Nephron (organoid): Measurements from ENCODE around the gene MPHOSPH10.
"Not testable (repeated sequence)": the region's sequence is repeated elsewhere in the genome, so short reads cannot be mapped to it uniquely, and the experiment has no call there.

Experiments
- H3K27ac Mint-ChIP-seq, 3 experiments: 2 replicates each; pipeline ENCODE4 v1.8.0; 2020; ENCODE audit warnings: mixed read lengths in 3 of 3, mild to moderate bottlenecking in 2 of 3, moderate library complexity in 1 of 3
- H3K27me3 Mint-ChIP-seq: 2 replicates; pipeline ENCODE4 v1.8.0; 2021; ENCODE audit warnings: low read depth, mild to moderate bottlenecking, moderate library complexity, mixed read lengths
- H3K36me3 Mint-ChIP-seq: 2 replicates; pipeline ENCODE4 v1.8.0; 2020; ENCODE audit warnings: low read depth, mixed read lengths
- H3K4me1 Mint-ChIP-seq: 2 replicates; pipeline ENCODE4 v1.8.0; 2020; ENCODE audit warnings: mixed read lengths
- H3K4me3 Mint-ChIP-seq, 3 experiments: 2 replicates each; pipeline ENCODE4 v1.8.0; 2020; ENCODE audit warnings: mild to moderate bottlenecking in 3 of 3, mixed read lengths in 3 of 3, moderate library complexity in 2 of 3
- H3K9me3 Mint-ChIP-seq: 2 replicates; pipeline ENCODE4 v1.8.0; 2020; ENCODE audit warnings: mixed read lengths
- CTCF ChIP-seq, 3 experiments: fragments of 200-600 bp; sonication (generic); IDR thresholded peaks; one replicate each; pipeline ENCODE4 v1.5.0; 2021; ENCODE audit warnings: antibody characterized with exemption in 3 of 3; ENCODE audit not compliant: unreplicated experiment in 3 of 3

MPHOSPH10 gene, protein sequence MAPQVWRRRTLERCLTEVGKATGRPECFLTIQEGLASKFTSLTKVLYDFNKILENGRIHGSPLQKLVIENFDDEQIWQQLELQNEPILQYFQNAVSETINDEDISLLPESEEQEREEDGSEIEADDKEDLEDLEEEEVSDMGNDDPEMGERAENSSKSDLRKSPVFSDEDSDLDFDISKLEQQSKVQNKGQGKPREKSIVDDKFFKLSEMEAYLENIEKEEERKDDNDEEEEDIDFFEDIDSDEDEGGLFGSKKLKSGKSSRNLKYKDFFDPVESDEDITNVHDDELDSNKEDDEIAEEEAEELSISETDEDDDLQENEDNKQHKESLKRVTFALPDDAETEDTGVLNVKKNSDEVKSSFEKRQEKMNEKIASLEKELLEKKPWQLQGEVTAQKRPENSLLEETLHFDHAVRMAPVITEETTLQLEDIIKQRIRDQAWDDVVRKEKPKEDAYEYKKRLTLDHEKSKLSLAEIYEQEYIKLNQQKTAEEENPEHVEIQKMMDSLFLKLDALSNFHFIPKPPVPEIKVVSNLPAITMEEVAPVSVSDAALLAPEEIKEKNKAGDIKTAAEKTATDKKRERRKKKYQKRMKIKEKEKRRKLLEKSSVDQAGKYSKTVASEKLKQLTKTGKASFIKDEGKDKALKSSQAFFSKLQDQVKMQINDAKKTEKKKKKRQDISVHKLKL

GRCh38 chr2:71130152-71130904 is at the start of gene MPHOSPH10, which contains the start of gene MCEE:
Gene MPHOSPH10, plus strand, starts transcription at chr2:71130634. Its CDS starts 32 bp downstream, at chr2:71130666.
Gene MCEE, minus strand, starts transcription at chr2:71130229. Its CDS starts 10 bp downstream, at chr2:71130219.
- no peak for TF ChIP-seq CTCF (IDR thresholded peaks at IDR 0.05; ENCODE audit: unreplicated experiment in 3 of 3)
- H3K36me3 Mint-ChIP-seq: peaks cover 14% of the 10 kb centered on the region
- no peak within 1 kb of the TSS for H3K27ac Mint-ChIP-seq

GRCh38 chr2:71082402-71083252 is 47.8 kb upstream of the MPHOSPH10 start:
- no peak overlapping the region for H3K4me3 Mint-ChIP-seq
- H3K4me1 Mint-ChIP-seq: peaks cover 10% of the 10 kb centered on the region
- no peaks in the 10 kb centered on the region for H3K9me3 Mint-ChIP-seq
- H3K27me3 Mint-ChIP-seq: peaks cover 22% of the 10 kb centered on the region
- no peak overlapping the region for H3K27ac Mint-ChIP-seq
- no peak for TF ChIP-seq CTCF (IDR thresholded peaks at IDR 0.05; ENCODE audit: unreplicated experiment in 3 of 3)
- H3K36me3 Mint-ChIP-seq: peaks cover 11% of the 10 kb centered on the region

More at GRCh38 chr2:71130152-71130904, at the start of gene MPHOSPH10, which contains the start of gene MCEE:
- no peaks in the 10 kb centered on the region for H3K27me3 Mint-ChIP-seq
- no peaks in the 10 kb centered on the region for H3K9me3 Mint-ChIP-seq
- no peak within 1 kb of the TSS for H3K4me3 Mint-ChIP-seq
- H3K4me1 Mint-ChIP-seq: peaks cover 16% of the 10 kb centered on the region

GRCh38 chr2:71083297-71083696 is 47.1 kb upstream of the MPHOSPH10 start:
- peaks cover 28% of the 10 kb centered on the region for H3K27me3 Mint-ChIP-seq
- H3K9me3 Mint-ChIP-seq, H3K36me3 Mint-ChIP-seq, H3K27ac Mint-ChIP-seq, H3K4me1 Mint-ChIP-seq, H3K4me3 Mint-ChIP-seq: not testable (repeated sequence)

- H3K27me3 Mint-ChIP-seq: peaks cover 33% of the 10 kb centered on the region
- H3K36me3 Mint-ChIP-seq, H3K9me3 Mint-ChIP-seq, H3K4me3 Mint-ChIP-seq, H3K27ac Mint-ChIP-seq, H3K4me1 Mint-ChIP-seq: not testable (repeated sequence)
Observed at GRCh38 chr2:71083752-71084312, 46.6 kb upstream of the MPHOSPH10 start.

DNA sequence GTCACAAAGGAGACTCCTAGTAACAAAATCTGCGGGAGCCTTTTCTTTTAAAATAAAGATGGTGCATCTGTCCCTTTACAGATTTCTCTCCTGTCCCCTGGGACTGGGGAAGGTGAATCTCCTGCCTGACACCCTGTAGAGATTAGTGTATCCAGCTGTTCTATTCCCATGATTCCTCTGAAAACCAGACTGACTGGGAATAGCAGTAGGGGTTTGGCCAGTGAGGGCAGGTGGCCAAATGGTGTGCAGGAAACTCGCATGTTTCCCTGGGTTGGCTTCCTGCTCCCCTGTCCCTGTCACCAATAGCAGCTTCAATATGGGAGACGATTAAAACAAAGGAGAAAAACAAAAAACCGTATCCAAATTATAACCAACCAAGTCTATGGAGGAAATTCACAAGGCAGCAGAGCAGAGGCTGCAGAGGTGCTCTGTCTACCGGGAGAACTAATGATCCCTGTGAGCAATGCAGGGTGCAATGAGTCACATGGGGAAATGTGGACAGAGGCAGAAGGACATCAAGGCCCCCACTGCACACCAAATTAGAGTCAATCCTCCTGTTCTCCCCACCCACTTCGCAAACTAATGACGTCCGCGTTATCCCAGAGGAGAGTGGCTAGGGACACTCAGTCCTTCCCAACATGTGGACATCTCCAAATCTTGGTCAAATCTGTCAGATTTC is 45.0 kb upstream of the MPHOSPH10 start:
- not testable (repeated sequence) for H3K27ac Mint-ChIP-seq

GRCh38 chr2:71089475-71089874 is 41.0 kb upstream of the MPHOSPH10 start:
- H3K36me3 Mint-ChIP-seq, H3K4me1 Mint-ChIP-seq, H3K4me3 Mint-ChIP-seq, H3K27ac Mint-ChIP-seq, H3K9me3 Mint-ChIP-seq: not testable (repeated sequence)
- peaks cover 47% of the 10 kb centered on the region for H3K27me3 Mint-ChIP-seq

More for the DNA sequence above, 45.0 kb upstream of the MPHOSPH10 start:
- not testable (repeated sequence) for H3K4me1 Mint-ChIP-seq, H3K36me3 Mint-ChIP-seq, H3K4me3 Mint-ChIP-seq, H3K9me3 Mint-ChIP-seq
- peaks cover 44% of the 10 kb centered on the region for H3K27me3 Mint-ChIP-seq

DNA sequence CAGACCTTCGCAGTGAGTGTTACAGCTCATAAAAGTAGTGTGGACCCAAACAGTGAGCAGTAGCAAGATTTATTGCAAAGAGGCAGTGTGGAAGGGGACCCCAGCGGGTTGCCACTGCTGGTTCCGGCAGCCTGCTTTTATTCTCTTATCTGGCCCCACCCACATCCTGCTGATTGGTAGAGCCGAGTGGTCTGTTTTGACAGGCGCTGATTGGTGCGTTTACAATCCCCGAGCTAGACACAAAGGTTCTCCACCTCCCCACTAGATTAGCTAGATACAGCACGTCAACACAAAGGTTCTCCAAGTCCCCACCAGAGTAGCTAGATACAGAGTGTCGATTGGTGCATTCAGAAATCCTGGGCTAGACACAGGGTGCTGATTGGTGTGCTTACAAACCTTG is 38.6 kb upstream of the MPHOSPH10 start:
- not testable (repeated sequence) for H3K36me3 Mint-ChIP-seq, H3K4me1 Mint-ChIP-seq, H3K4me3 Mint-ChIP-seq, H3K9me3 Mint-ChIP-seq, H3K27ac Mint-ChIP-seq
- peaks cover 34% of the 10 kb centered on the region for H3K27me3 Mint-ChIP-seq

- H3K36me3 Mint-ChIP-seq, H3K4me3 Mint-ChIP-seq, H3K27ac Mint-ChIP-seq, H3K4me1 Mint-ChIP-seq, H3K9me3 Mint-ChIP-seq: not testable (repeated sequence)
- peaks cover 25% of the 10 kb centered on the region for H3K27me3 Mint-ChIP-seq
Observed at GRCh38 chr2:71092491-71093260, 37.8 kb upstream of the MPHOSPH10 start.
